Measurements from ENCODE around the gene CFHR1. TPM values are rescaled to one million over a fixed set of nuclear protein-coding genes. Genes with fewer than 3 reads are reported as not detected.
"Not testable (repeated sequence)": the region's sequence is repeated elsewhere in the genome, so short reads cannot be mapped to it uniquely, and the experiment has no call there.

CFHR1 gene
- polyA plus RNA-seq (ENCODE audit: insufficient read length in 4 of 4), result under 1 TPM in 2 of 4 donors, not detected in 2; 0.21 to 0.30 TPM

DNA sequence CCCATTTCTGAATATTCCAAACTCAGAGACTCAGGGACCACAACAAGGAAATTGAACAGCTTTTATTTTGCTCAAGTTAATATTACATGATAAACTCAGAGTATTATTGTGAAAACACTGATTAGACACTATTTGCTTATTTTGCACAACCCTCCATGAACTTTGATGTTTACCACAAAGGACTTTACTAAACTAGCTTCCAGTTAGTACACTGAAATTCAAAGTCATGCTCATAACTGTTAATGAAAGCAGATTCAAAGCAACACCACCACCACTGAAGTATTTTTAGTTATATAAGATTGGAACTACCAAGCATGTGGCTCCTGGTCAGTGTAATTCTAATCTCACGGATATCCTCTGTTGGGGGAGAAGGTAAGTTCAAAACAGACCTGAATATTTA, at the start of gene CFHR1:
Gene CFHR1 (plus strand): TSS at position 201 of the 400 bp plus-strand sequence. CDS start 114 bp downstream, at position 315.
- not testable (repeated sequence) for DNase-seq (ENCODE audit: low read depth in 4 of 4, low spot score in 3 of 4)

- not testable (repeated sequence) for DNase-seq (ENCODE audit: low read depth in 4 of 4, low spot score in 3 of 4)
These were observed 49.7 kb upstream of the CFHR1 start for GRCh38 chr1:196769823-196770222.

DNA sequence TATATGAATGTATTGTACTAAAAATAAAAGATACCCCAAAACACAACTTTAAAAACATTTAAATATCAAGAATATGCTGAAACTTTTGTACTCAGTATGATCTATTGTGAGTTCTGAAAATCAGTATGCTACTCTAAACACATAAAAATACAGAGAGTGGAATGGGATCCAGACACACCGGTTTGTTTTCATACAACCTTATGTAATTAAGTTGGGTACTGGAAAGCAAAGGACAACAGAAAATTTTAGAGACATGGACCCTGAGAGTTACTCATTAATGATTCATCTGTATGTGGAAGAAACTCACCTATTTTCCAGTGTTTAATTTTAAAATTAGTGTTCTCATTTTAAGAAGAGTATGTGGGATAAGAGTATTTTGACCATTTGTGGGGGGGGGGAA, 45.8 kb upstream of the CFHR1 start:
- DNase-seq (ENCODE audit: low read depth in 4 of 4, low spot score in 3 of 4), result no peak

- DNase-seq (ENCODE audit: low read depth in 4 of 4, low spot score in 3 of 4), result no peak
These were observed 45.4 kb upstream of the CFHR1 start for GRCh38 chr1:196774175-196774574.

GRCh38 chr1:196774603-196775002, 44.9 kb upstream of the CFHR1 start, which contains the start of gene CFHR3:
Gene CFHR3, plus strand, starts transcription at chr1:196774840. Its CDS starts 47 bp downstream, at chr1:196774887.
- DNase-seq (ENCODE audit: low read depth in 4 of 4, low spot score in 3 of 4), result no peak

GRCh38 chr1:196777603-196778002, 41.9 kb upstream of the CFHR1 start:
- no peak for DNase-seq (ENCODE audit: low read depth in 4 of 4, low spot score in 3 of 4)

DNA sequence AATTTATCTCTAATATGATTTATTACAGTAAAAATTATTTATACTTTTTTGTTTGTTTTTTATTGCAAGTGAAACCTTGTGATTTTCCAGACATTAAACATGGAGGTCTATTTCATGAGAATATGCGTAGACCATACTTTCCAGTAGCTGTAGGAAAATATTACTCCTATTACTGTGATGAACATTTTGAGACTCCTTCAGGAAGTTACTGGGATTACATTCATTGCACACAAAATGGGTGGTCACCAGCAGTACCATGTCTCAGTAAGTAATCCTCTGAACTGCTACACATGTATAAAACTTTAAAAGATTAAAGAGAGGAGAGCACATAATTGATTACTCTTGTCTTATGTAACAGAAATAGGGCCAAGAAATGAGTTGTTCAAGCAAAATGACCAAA, 40.4 kb upstream of the CFHR1 start:
- no peak for DNase-seq (ENCODE audit: low read depth in 4 of 4, low spot score in 3 of 4)

GRCh38 chr1:196791252-196791651, 28.3 kb upstream of the CFHR1 start:
- DNase-seq (ENCODE audit: low read depth in 4 of 4, low spot score in 3 of 4), result not testable (repeated sequence)

DNA sequence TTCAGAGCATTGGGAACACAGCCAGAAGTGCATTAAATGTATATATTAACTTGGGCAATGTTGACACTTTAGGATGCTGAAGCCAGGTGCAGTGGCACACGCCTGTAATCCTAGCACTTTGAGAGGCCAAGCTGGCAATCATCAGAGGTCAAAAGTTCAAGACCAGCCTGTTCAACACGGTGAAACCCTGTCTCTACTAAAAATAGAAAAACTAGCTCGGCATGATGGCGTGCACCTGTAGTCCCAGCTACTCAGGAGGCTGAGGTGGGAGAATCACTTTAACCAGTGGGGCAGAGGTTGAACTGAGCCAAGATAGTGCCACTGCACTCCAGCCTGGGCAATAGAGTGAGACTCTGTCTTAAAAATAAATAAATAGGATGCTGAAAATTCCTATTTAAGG, 25.4 kb upstream of the CFHR1 start:
- DNase-seq (ENCODE audit: low read depth in 4 of 4, low spot score in 3 of 4), result not testable (repeated sequence)

GRCh38 chr1:196797891-196798290, 21.6 kb upstream of the CFHR1 start:
- DNase-seq (ENCODE audit: low read depth in 4 of 4, low spot score in 3 of 4), result no peak

- DNase-seq (ENCODE audit: low read depth in 4 of 4, low spot score in 3 of 4), result not testable (repeated sequence)
These were observed 17.6 kb upstream of the CFHR1 start for GRCh38 chr1:196801920-196802319.

- DNase-seq (ENCODE audit: low read depth in 4 of 4, low spot score in 3 of 4), result no peak
These were observed 10.8 kb upstream of the CFHR1 start for GRCh38 chr1:196808529-196809235.

GRCh38 chr1:196817442-196817841, 2.1 kb upstream of the CFHR1 start:
- not testable (repeated sequence) for DNase-seq (ENCODE audit: low read depth in 4 of 4, low spot score in 3 of 4)

DNA sequence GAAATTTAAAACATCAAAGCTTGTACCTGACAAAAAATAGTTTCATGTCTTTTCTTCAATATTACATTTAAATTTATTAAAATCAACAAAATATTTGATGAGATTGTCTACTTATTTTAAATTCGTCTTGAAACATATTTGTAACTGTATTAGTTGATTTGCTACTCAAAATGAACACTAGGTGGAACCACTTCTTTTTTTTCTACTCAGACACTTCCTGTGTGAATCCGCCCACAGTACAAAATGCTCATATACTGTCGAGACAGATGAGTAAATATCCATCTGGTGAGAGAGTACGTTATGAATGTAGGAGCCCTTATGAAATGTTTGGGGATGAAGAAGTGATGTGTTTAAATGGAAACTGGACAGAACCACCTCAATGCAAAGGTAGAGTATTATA, 8.3 kb downstream of the CFHR1 start:
- not testable (repeated sequence) for DNase-seq (ENCODE audit: low read depth in 4 of 4, low spot score in 3 of 4)

DNA sequence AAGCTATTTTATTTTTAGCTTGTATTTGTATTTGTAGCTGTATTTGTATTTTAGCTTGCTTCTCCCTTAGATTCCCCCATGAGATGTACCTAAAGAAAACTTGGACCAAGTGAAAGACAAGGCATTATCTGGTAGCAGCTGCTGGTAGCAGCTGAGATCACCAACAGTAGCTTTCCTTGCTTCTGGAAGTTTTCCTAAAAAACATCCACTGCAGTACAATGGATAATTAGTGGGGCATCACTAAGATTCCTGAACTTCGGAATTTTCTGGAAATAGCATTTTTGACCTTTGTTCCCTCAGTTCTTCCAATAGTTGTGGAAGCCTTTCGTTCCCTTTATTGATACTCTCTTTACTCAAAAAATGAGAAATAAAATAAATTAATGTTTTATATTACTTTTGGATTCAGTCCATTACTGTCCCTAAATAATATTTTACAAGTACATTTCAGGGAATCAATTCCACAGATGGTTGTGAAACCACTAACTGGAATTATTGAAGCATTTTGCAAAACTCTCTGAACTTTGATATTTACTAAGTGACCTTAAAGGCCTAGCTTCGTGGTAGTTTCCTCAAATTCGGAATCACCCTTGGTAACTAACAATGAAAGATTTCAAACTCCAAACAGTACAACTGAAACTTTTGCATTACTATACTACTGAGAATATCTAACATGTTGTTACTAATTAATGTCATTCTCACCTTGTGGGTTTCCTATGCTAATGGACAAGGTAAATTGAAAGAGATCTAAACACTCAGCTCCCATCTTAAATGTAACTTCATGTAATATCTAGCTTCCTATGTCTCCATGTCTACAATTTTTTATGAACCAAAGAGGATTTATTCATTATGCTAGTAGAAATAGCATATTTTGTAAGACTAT, 30.3 kb downstream of the CFHR1 start:
- DNase-seq (ENCODE audit: low read depth in 4 of 4, low spot score in 3 of 4), result not testable (repeated sequence)

DNA sequence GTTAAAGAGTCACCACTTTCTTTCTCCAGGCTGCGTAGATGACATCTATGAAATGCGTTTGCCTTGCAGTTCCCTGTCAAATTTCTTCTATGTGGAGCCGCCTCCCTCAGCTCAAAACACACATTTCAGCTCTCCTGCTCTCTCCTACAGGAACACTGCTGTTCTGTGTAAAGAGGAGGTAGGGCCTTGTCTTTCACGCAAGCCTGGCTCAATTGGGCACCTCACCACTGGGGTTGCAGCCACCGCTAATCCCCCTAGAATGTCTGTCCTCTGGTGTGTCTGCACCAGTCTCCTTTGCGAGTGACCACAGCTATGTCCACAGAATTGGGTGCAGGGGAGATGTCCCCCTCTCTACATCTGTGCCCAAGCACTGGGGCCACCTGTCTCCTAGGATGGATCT, 36.5 kb downstream of the CFHR1 start:
- DNase-seq (ENCODE audit: low read depth in 4 of 4, low spot score in 3 of 4), result no peak

DNA sequence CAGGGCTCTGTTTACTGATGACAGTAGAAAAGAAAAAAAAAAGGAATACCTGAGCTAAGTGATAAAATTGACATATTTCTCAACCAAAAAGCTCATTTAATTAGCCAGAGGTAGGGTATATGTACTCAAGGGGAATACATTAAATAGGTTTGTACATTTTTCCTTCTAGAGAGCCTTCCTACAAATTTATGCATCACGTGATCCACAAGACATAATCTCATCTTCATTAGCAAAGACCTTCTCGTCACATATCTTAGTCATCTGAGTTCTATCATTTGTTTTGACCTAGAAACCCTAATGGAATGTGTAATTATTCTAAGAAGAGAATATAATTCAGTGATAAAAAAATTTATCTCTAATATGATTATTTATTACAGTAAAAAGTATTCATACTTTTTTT, 37.7 kb downstream of the CFHR1 start:
- DNase-seq (ENCODE audit: low read depth in 4 of 4, low spot score in 3 of 4), result no peak

DNA sequence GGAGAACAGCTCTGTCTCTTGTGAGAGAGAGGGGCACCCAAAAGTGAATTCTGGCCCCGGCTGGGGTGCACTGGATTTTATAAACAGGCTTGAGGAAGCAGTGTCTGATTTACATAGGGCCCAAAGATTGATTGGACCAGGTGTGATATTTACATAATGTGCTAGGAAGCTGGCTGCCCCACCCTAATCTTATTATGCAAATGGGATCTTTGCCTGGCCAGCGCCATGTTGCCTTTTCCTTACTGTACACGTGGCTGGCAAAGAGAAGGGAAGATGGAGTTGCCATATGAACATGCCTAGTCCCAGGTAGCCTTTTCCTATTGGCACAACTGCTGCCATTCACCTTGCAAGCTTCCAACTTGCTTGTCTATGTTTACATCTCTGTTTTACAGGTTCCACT, 39.3 kb downstream of the CFHR1 start:
- no peak for DNase-seq (ENCODE audit: low read depth in 4 of 4, low spot score in 3 of 4)

- DNase-seq (ENCODE audit: low read depth in 4 of 4, low spot score in 3 of 4), result no peak
These were observed 40.9 kb downstream of the CFHR1 start for GRCh38 chr1:196860323-196860884.

GRCh38 chr1:196861429-196861828, 41.9 kb downstream of the CFHR1 start:
- DNase-seq (ENCODE audit: low read depth in 4 of 4, low spot score in 3 of 4), result no peak

- DNase-seq (ENCODE audit: low read depth in 4 of 4, low spot score in 3 of 4), result no peak
These were observed 47.4 kb downstream of the CFHR1 start for GRCh38 chr1:196866974-196867373.

All from right renal pelvis (tissue), 4 donors.